Loucy (cell line): Measurements from ENCODE around the gene PKD1L1.

Source experiments
- H2AFZ ChIP-seq: fragments of 200-600 bp; sonication (generic); 2 replicates; pipeline ENCODE4 v1.6.0; 2016; ENCODE audit warnings: antibody characterized with exemption, mild to moderate bottlenecking, low read length, moderate library complexity
- H3F3A ChIP-seq: fragments of 200-600 bp; 2 replicates; pipeline ENCODE4 v1.6.0; 2016; ENCODE audit warnings: antibody characterized with exemption, low read depth, mild to moderate bottlenecking
- H3K27me3 ChIP-seq: fragments of 200-600 bp; sonication (generic); 2 replicates; pipeline ENCODE4 v1.6.1; 2014; ENCODE audit warnings: low read length, mild to moderate bottlenecking; ENCODE audit not compliant: insufficient read depth, poor library complexity, severe bottlenecking
- H3K36me3 ChIP-seq: fragments of 200-600 bp; sonication (generic); 2 replicates; pipeline ENCODE4 v1.6.1; 2016; ENCODE audit warnings: low read length; ENCODE audit not compliant: insufficient read depth
- H3K4me1 ChIP-seq: fragments of 200-600 bp; sonication (generic); 2 replicates; pipeline ENCODE4 v1.5.1; 2014; ENCODE audit warnings: low read length, mild to moderate bottlenecking; ENCODE audit not compliant: insufficient read depth, poor library complexity, severe bottlenecking
- H3K4me2 ChIP-seq: fragments of 200-600 bp; sonication (generic); 2 replicates; pipeline ENCODE4 v1.6.0; 2014; ENCODE audit warnings: antibody characterized with exemption, low read length, low read depth, mild to moderate bottlenecking; ENCODE audit not compliant: poor library complexity, severe bottlenecking
- H3K4me3 ChIP-seq: fragments of 200-600 bp; sonication (generic); 2 replicates; pipeline ENCODE4 v1.5.1; 2014; ENCODE audit warnings: low read length, mild to moderate bottlenecking, mixed read lengths; ENCODE audit not compliant: poor library complexity, severe bottlenecking
- H3K79me2 ChIP-seq: fragments of 200-600 bp; sonication (generic); 2 replicates; pipeline ENCODE4 v1.6.1; 2014; ENCODE audit warnings: low read length; ENCODE audit not compliant: insufficient read depth
- H3K9ac ChIP-seq: fragments of 200-600 bp; sonication (generic); 2 replicates; pipeline ENCODE4 v1.6.0; 2014; ENCODE audit warnings: mild to moderate bottlenecking, low read depth, low read length, moderate library complexity; ENCODE audit not compliant: poor library complexity, severe bottlenecking
- H3K9me2 ChIP-seq: fragments of 200-600 bp; sonication (generic); replicated peaks from 2 replicates; pipeline ENCODE4 v1.6.1; 2016; ENCODE audit warnings: low read depth, low read length, mixed read lengths
- H3K9me3 ChIP-seq: fragments of 200-600 bp; sonication (generic); 2 replicates; pipeline ENCODE4 v1.6.1; 2014; ENCODE audit warnings: mild to moderate bottlenecking, antibody characterized with exemption, low read length, low read depth; ENCODE audit not compliant: insufficient read depth
- H4K20me1 ChIP-seq: fragments of 200-600 bp; sonication (generic); 2 replicates; pipeline ENCODE4 v1.6.0; 2014; ENCODE audit warnings: antibody characterized with exemption, low read length, mild to moderate bottlenecking; ENCODE audit not compliant: insufficient read depth, poor library complexity, severe bottlenecking
- EZH2phosphoT487 ChIP-seq: fragments of 200-600 bp; IDR thresholded peaks from 2 replicates; pipeline ENCODE4 v1.6.1; 2018; ENCODE audit warnings: antibody characterized with exemption, mild to moderate bottlenecking, moderate library complexity, borderline replicate concordance
- TF ChIP-seq, protein P1 (sequence below): fragments of 200-600 bp; sonication (generic); conservative IDR thresholded peaks from 2 replicates; pipeline ENCODE4 v1.5.1; 2014; ENCODE audit warnings: mild to moderate bottlenecking, antibody characterized with exemption, low read length

The PKD1L1 gene

GRCh38 chr7:47785923-47786556 is 162.2 kb downstream of the PKD1L1 start:
- Histone ChIP-seq H3K4me3 (no peak overlapping the region), H4K20me1 (no peaks in the 10 kb centered on the region), H3K9ac (no peak overlapping the region), H2AFZ (no peak overlapping the region), H3K27me3 (no peaks in the 10 kb centered on the region), H3K79me2 (no peaks in the 10 kb centered on the region), H3K4me2 (no peak overlapping the region), H3F3A (no peaks in the 10 kb centered on the region), H3K4me1 (no peaks in the 10 kb centered on the region), H3K36me3 (no peaks in the 10 kb centered on the region), H3K9me3 (no peaks in the 10 kb centered on the region), H3K9me2 (no peaks in the 10 kb centered on the region)
- TF ChIP-seq EZH2phosphoT487: no peak
- TF ChIP-seq, protein P1, sequence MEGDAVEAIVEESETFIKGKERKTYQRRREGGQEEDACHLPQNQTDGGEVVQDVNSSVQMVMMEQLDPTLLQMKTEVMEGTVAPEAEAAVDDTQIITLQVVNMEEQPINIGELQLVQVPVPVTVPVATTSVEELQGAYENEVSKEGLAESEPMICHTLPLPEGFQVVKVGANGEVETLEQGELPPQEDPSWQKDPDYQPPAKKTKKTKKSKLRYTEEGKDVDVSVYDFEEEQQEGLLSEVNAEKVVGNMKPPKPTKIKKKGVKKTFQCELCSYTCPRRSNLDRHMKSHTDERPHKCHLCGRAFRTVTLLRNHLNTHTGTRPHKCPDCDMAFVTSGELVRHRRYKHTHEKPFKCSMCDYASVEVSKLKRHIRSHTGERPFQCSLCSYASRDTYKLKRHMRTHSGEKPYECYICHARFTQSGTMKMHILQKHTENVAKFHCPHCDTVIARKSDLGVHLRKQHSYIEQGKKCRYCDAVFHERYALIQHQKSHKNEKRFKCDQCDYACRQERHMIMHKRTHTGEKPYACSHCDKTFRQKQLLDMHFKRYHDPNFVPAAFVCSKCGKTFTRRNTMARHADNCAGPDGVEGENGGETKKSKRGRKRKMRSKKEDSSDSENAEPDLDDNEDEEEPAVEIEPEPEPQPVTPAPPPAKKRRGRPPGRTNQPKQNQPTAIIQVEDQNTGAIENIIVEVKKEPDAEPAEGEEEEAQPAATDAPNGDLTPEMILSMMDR: no peak

- Histone ChIP-seq H4K20me1 (no peaks in the 10 kb centered on the region), H3K4me2 (no peak overlapping the region), H3K36me3 (no peaks in the 10 kb centered on the region), H3K9me2 (no peaks in the 10 kb centered on the region), H3K9ac (no peak overlapping the region), H3K4me3 (no peak overlapping the region), H3F3A (no peaks in the 10 kb centered on the region), H2AFZ (no peak overlapping the region), H3K4me1 (no peaks in the 10 kb centered on the region), H3K79me2 (no peaks in the 10 kb centered on the region), H3K9me3 (no peaks in the 10 kb centered on the region), H3K27me3 (no peaks in the 10 kb centered on the region)
- TF ChIP-seq, protein P1: no peak
- TF ChIP-seq EZH2phosphoT487: no peak
Measured at GRCh38 chr7:47783456-47784223, 164.6 kb downstream of the PKD1L1 start.

GRCh38 chr7:47782792-47783191 is 165.5 kb downstream of the PKD1L1 start:
- Histone ChIP-seq H3K4me2 (no peak overlapping the region), H3F3A (no peaks in the 10 kb centered on the region), H2AFZ (no peak overlapping the region), H3K27me3 (no peaks in the 10 kb centered on the region), H3K36me3 (no peaks in the 10 kb centered on the region), H3K9me3 (no peaks in the 10 kb centered on the region), H3K4me3 (no peak overlapping the region), H3K4me1 (no peaks in the 10 kb centered on the region), H3K79me2 (no peaks in the 10 kb centered on the region), H3K9me2 (no peaks in the 10 kb centered on the region), H4K20me1 (no peaks in the 10 kb centered on the region), H3K9ac (no peak overlapping the region)
- TF ChIP-seq, protein P1: no peak
